GM21528 (cell line): ENCODE data around the gene LIPE.

Experiments
- ATAC-seq: cut with Tn5 transposase; IDR thresholded peaks from one replicate; pipeline ENCODE4 v1.9.1; 2021; ENCODE audit warnings: mild to moderate bottlenecking, moderate library complexity; ENCODE audit not compliant: unreplicated experiment, low FRiP score

The LIPE gene

DNA sequence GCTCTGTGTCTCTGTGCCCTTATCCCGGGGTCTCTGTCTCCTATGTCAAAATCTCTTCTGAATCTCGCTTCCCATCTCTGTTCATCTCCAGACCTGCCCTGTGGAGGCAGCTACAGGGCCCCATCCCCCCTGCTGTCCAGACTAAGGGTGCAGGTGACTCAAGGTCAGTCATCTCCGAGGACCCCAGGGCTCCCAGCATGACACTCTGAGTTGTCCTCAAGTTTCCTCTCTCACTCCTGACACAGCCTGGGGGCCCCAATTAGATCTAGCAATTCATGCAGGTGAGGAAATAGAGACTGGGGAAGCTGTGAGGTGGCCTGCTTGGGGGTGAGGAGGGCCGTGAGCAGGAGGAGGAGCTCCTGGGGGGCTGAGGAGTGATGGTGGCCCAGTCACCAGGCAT, 35.0 kb downstream of the LIPE start:
- no peak for ATAC-seq

DNA sequence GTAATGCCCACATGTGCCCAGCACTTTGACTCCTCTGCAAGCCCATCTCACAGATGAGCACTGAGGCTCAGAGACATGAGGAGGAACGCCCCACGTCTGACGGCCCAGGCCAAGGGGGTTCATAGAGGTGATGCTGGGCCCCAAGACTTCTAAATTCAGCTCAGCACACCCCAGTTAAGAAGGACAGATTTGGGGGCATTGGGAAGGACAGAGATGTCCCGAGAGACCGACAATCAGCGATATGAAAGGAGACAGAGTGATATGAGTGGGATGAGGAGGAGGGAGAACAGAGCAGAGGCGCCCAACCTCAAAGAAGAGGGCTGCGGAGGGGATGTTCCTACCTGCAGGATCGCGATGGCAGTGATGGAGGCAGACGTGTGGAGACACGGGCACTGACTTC, 37.3 kb downstream of the LIPE start, which contains the start of gene CNFN:
CNFN (minus strand) TSS at position 399 of the 400 bp plus-strand sequence. CDS start 1,260 bp downstream, outside the sequence.
- ATAC-seq: no peak

GRCh38 chr19:42388851-42389489, 38.2 kb downstream of the LIPE start:
- no peak for ATAC-seq

DNA sequence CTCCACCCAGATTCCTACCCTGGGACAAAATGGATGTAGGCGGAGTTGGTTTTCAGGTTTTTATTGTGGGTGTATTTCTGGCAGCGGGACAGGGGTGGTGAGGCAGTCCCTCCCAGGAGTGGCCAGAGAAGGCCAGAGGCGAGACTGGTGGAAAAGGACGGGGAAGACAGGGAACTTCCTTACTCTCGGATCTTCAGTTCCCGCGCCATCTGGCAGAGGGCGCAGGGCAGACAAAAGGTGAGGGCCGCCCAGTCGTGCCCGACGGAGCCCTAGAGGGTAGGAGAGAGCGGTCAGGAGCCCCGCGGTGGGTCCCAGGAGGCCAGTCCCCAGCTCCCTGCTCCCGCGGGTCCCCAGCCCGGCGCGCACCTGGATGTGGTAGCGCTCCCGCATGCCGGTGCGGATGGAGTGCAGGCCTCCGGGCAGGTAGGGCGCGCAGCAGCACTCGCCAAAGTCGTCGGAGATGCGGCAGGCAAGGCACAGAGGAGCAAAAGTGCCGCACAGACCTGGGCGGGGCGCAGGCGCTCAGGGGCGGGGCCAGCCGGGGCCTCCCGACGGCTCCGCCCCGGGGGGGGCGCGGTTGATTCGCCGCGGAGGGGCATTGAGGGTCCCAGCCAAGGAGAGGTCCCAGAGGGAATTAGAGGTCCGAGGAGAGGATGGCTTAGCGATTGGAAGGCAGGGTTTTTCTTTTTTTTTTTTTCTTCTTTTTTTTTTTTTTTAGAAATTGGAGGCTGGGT, 40.0 kb downstream of the LIPE start:
- no peak for ATAC-seq

DNA sequence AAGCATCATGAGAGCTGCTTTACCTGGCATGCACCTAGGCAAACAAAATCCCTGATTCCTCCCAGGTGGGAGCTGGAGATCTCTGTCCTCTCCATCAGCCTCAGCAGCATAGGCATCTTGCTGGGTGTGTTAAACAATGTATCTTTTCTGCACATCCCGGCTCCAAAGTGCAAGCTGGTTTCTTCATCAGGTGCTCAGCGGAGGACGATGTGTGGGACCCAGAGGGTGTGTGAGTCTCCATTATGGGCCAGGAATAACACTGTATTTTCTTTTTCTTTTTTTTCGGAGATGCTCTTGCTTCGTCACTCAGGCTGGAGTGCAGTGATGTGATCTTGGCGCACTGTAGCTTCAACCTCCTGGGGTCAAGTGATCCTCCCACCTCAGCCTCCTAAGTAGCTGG, 47.0 kb downstream of the LIPE start:
- ATAC-seq: no peak

DNA sequence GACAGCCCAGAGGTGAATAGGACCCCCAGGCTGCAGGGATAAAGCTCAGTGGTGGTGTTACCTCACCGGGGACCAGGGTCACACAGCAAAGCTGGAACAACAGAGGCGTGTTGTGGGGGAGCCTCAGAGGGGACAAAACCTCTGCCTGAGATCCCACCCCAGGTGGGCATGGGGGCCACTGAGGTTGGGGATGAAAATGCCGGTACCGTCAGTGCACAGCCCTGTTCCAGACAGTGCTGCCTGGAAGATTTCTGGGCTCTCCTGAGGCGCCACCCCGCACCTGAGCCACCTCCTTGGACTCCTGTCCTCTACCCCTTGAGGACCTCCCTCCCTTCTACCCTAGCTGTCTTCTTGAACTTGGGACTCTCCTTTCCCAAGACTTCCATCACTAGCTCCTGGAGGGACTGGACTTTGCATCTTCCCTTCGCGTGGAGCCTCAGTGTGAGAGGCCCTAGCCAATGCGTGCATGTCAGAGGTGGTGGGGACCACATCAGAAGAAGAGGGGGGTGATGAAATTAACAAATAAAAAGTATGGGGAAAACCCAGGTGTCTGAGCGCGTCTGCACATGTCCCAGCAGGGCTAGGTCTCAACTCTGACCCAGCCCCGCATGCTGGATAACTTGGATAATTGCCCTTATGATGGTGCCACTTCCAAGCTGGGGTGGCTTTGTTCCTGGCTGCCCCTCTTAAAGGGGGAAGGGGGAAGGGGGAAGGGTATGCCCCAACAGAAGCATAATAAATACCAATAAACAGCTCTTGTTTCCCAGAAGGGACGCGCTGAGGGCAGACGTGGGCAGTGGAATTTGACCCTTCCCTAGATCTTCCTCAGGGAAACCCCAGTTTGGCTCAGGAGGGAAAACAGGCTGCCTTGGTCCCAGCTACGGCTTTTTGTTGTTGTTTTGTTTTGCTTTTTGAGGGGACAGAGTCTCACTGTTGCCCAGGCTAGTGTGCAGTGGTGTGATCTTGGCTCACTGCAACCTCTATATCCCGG, 48.7 kb downstream of the LIPE start:
- no peak for ATAC-seq

DNA sequence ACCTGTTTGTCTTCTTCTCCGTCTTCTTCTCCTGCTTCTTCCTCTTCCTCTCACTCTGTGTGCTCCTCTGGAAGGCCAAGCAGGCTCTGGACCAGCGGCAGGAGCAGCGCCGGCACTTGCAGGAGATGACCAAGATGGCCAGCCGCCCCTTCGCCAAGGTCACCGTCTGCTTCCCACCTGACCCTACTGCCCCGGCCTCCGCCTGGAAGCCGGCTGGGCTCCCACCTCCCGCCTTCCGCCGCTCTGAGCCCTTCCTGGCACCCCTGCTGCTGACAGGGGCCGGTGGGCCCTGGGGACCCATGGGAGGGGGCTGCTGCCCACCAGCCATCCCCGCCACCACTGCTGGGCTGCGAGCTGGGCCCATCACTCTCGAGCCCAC, 51.0 kb downstream of the LIPE start:
- ATAC-seq: no peak

DNA sequence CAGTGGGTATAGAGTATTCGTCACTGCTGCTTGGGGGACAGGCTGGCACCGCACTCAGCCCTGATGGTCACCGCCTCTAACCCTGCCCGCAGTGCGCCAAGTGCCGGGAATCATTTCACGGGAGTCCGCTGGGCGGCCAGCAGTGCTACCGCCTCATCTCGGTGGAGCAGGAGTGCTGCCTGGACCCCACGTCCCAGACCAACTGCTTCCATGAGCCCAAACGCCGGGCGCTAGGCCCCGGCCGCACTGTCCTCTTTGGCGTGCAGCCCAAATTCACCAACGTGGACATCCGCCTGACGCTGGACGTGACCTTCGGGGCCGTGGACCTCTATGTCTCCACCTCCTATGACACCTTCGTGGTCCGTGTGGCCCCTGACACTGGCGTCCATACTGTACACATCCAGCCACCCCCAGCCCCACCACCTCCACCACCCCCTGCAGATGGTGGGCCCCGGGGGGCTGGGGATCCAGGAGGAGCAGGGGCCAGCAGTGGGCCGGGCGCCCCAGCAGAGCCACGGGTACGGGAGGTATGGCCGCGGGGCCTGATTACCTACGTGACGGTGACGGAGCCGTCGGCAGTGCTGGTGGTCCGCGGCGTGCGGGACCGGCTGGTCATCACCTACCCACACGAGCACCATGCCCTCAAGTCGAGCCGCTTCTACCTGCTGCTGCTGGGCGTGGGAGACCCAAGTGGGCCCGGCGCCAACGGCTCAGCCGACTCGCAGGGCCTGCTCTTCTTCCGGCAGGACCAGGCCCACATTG, 51.6 kb downstream of the LIPE start:
- no peak for ATAC-seq

DNA sequence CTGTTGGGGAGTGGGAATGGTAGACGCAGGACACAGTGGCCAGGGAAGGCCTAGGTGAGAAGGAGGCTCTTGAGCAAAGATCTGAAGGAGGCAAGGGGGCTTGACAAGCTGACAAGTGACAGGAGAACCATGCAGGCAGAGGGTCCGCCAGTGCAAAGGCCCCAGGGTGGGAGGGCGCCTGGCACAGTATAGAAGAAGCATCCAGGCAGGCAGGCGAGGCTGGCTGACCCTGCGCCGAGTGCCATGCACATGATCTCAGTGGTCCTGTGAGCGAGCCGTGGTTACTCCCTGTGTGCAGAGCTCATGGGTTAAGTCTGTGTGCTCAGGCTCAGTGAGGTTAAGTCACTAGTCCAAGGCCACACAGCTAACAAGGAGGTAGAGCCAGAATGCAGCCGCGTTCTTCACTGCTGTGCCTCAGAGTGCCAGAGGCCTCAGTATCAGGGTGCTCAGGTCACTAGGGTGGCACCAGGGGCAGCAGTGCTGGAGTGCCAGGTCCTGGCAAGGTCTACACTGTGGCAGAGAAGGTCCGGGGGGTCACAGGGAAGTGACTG, 52.3 kb downstream of the LIPE start:
- no peak for ATAC-seq

DNA sequence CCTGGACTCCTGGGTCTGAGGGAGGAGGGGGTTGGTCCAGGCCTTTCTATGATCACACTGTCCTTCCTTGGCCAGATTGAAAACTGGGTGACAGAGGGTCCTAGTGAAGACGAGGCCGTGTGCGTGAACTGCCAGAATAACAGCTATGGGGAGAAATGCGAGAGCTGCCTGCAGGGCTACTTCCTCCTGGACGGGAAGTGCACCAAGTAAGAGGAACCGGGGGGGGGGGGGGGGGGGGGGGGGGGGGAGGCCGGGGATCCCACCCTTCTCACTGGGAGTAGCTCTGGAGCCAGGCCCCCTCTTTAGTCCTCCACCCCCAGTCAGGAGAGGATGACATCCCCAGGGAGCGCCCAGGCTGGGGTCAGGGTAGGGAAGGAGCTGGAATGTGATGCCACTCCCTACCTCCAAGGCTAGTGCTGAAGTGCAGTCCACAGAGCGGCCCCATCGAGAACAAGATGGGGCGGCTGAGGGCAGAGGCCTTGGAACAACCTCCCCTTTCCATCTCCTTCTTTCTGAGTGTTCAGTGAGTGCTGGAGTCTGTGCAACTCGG, 56.5 kb downstream of the LIPE start:
- no peak for ATAC-seq

GRCh38 chr19:42370068-42370520, 57.1 kb downstream of the LIPE start:
- no peak for ATAC-seq

- ATAC-seq: no peak
These were observed 57.6 kb downstream of the LIPE start for GRCh38 chr19:42369433-42370067.

DNA sequence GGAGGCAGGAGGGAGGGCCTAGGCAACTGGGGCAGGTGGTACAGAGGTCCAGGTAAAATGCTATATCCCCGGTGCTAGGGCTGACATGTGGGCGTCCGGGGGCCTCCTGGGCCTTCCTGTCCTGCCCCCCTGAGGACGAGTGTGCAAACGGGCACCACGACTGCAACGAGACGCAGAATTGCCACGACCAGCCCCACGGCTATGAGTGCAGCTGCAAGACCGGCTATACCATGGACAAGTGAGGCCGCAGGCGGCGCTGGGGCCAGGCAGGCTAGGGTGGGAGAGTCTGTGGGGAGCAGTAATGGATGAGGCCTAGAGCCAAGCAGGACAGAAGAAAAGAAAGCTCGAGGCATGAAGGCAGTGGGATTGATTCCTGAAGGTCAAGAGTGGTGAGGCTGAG, 58.4 kb downstream of the LIPE start:
- no peak for ATAC-seq

- no peak for ATAC-seq
These were observed 58.8 kb downstream of the LIPE start for GRCh38 chr19:42368360-42368759.

- ATAC-seq: no peak
These were observed 59.3 kb downstream of the LIPE start for GRCh38 chr19:42367929-42368328.

DNA sequence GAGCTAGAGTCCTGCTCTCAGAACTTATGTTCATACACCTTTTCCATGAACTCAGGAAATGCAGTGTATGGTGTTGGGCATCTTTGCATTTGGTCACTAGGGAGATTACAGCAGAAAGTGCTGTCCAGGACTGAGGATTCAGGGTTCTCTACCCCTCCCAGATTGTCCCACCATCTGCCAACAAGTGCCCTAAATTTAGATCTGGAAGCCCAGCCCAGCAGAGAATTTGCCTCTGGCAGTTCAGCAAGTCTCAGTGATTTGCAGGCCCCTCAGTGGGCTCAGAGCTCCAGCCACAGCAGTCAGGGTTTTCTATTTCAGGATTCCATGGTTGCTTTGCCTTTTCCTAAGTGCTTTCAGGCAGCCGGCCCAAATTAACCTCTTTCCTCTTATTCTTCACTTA, 60.5 kb downstream of the LIPE start:
- ATAC-seq: no peak

DNA sequence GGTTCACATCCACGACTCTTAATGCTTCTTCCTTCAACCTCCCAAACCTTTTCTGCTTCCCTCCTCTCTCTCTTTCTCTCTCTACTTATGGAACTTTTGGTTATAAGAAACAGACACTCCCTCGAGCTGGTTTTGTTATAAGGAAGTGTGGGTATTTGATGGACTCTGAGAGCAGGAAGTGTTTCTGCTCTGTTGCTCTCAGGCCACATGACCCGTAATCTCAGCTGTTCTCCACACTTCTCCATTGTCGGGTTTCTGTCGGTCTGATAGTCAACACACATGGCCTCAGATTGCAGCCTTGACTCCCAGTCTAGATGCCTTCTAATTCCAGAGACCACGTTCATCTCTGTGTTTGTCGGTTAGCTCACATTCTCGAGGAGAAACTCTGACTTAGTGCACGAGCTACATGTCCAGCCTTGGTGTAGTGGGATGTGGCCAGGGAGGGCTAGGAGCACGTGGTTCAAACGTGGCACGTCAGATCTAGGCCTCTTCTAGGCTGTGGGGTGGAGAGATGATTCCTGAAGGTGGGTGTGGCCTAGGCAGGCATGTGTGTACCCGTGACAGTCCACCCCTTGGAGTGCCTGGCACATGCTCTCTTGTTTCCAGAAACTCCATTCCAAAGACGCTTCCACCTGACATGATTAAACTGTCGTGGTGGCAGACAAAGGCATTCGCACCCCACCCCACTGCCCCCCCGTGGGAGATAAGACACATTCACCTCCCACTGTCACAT, 63.4 kb downstream of the LIPE start:
- ATAC-seq: no peak

GRCh38 chr19:42362891-42363440, 64.2 kb downstream of the LIPE start:
- no peak for ATAC-seq
